Heart left ventricle (tissue), 16 donors: Measurements from ENCODE around the gene MATN1. TPM values are rescaled to one million over a fixed set of nuclear protein-coding genes. Genes with fewer than 3 reads are reported as not detected.
A peak's percentile ranks its signal among the peaks of the same experiment; 100 is the strongest.

ENCODE experiments used
- ATAC-seq, 4 donors: fragments of 200-7000 bp; cut with Tn5 transposase; one replicate each; pipeline ENCODE4 v1.9.1; 2020 to 2022; ENCODE audit warnings: moderate library complexity in 4 of 4, mild to moderate bottlenecking in 3 of 4, moderate number of reproducible peaks in 1 of 4
- DNase-seq, 5 donors: peaks; one replicate each; pipeline ENCODE4 v3.0.0-alpha.2; 2020
- H3K27ac ChIP-seq, 12 donors: fragments of 200-600 bp; sonication (generic) in 4 of 12; one replicate each; pipeline versions ENCODE4 v1.5.0 to v1.8.0; 2016 to 2022; ENCODE audit warnings: mild to moderate bottlenecking in 2 of 12
- H3K27me3 ChIP-seq, 9 donors: fragments of 200-600 bp; sonication (generic) in 2 of 9; one replicate each; pipeline versions ENCODE4 v1.5.1 to v1.8.0; 2016 to 2022; ENCODE audit warnings: mild to moderate bottlenecking in 3 of 9
- H3K36me3 ChIP-seq, 9 donors: fragments of 200-600 bp; sonication (generic) in 2 of 9; one replicate each; pipeline versions ENCODE4 v1.5.0 to v1.8.0; 2018 to 2022; ENCODE audit warnings: mild to moderate bottlenecking in 2 of 9
- H3K4me1 ChIP-seq, 12 donors: fragments of 200-600 bp; sonication (generic) in 4 of 12; one replicate each; pipeline versions ENCODE4 v1.5.0 to v1.8.0; 2016 to 2022; ENCODE audit warnings: mild to moderate bottlenecking in 3 of 12
- H3K4me3 ChIP-seq, 12 donors: fragments of 200-600 bp; sonication (generic) in 4 of 12; one replicate each; pipeline versions ENCODE4 v1.5.0 to v1.8.0; 2017 to 2022; ENCODE audit warnings: mild to moderate bottlenecking in 9 of 12, moderate library complexity in 4 of 12
- H3K9me3 ChIP-seq, 12 donors: fragments of 200-600 bp; sonication (generic) in 4 of 12; one replicate each; pipeline versions ENCODE4 v1.5.0 to v1.8.0; 2016 to 2022; ENCODE audit warnings: mild to moderate bottlenecking in 1 of 12
- POLR2A ChIP-seq, 2 donors: fragments of 450-650 bp; IDR thresholded peaks; one replicate each; pipeline ENCODE4 v1.6.1; 2017; ENCODE audit warnings: antibody characterized with exemption in 2 of 2, mild to moderate bottlenecking in 2 of 2, moderate library complexity in 2 of 2
- WGBS, 4 donors: extraction: QIAGEN DNeasy Blood & Tissue Kit in 2 of 4; methylation state at CpG; one replicate each; pipeline versions ENCODE4 v1.1.5 to v1.1.7; 2013 to 2018; 5-methylcytosine and 5-hydroxymethylcytosine counted together
- intact Hi-C, 10 donors: fragments of 100-400 bp; cut with DNase I; formaldehyde crosslinking; loops; one replicate each; pipeline versions ENCODE4 v1.11.1 to v1.14.2; 2022
- polyA plus RNA-seq, 2 donors: library from polyadenylated mRNA; stranded (reverse); fragments of 200-250 nt; gene quantifications; one replicate each; pipeline ENCODE4 v1.2.3, GENCODE V29; 2013
- total RNA-seq, 9 donors: library from RNA; depleted of rRNA in 2 of 9; stranded (reverse); fragments of >200 nt in 2 of 9; fragmentation: NEBNext Ultra II Directional in 3 of 9; extraction: Animal tissue kit (Norgen Biotek cat#: 25700) in 3 of 9; gene quantifications; one replicate each; pipeline versions ENCODE4 v1.1.0 to v1.2.4, GENCODE V29; 2016 to 2023
- TF ChIP-seq, protein P1 (sequence below), 12 donors: fragments of 200-600 bp; sonication (generic) in 4 of 12; IDR thresholded peaks; one replicate each; pipeline versions ENCODE4 v1.5.0 to v1.8.0; 2018 to 2022; ENCODE audit warnings: antibody characterized with exemption in 12 of 12, mild to moderate bottlenecking in 5 of 12
- donor health status: ischemic (EF 13 %, LVEDD 7.1; RV severe dilation, severe dysfunction).
- donor health status: healthy with polysubstance abuse.
- donor health status: DM: no; HTN: yes; CAD: no.
- donor health status: DM: no; HTN: no; CAD: no.
- donor health status: ischemic (EF 25% LVEDD 6.9; RV normal size, moderate dysfunction).
- donor health status: ischemic (EF 25% LVEDD 5.7; RV mildly dilated, moderate dysfunction).
- donor health status: healthy.
- donor health status: DM: yes; HTN: yes; CAD: no.
- donor health status: ischemic (EF 35%, LVEDD 5.7; RV mildly dilated, moderate dysfunction).
- donor health status: nonischemic (EF 11% LVEDD 7.7; RV severe dilation, severe dysfunction).
- donor health status: DM: yes; HTN: yes; CAD: no.
- donor health status: PGD.
- donor health status: ischemic (EF 29% LVEDD 5.4; RV normal size, mild dysfunction).
- donor health status: nonischemic (EF 23%, LVEDD 6.1; RV moderate dilation, normal function).

MATN1 gene
- total and polyA plus RNA-seq, 11 donors = 0.67 TPM; not detected in 10

DNA sequence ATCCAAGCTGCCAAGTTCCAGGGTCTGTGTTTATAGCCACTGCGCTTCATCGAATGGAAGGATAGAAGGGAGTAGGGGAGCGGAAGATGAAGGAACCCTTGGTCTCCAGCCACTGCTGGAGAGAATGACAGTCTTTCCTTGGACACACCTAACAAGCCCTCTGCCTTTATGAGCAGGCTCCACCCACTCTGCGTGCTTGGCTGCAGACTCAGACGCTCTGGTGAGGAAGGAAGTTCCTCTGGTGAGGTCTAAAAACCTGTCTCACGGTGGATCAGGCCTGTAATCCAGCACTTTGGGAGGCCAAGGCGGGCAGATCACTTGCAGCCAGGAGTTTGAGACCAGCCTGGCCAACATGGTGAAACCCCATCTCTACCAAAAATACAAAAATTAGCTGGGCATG, 55.4 kb downstream of the MATN1 start:
- intact Hi-C loops = no loop called here
- H3K27ac ChIP-seq = no peak overlapping the region
- TF ChIP-seq, protein P1, sequence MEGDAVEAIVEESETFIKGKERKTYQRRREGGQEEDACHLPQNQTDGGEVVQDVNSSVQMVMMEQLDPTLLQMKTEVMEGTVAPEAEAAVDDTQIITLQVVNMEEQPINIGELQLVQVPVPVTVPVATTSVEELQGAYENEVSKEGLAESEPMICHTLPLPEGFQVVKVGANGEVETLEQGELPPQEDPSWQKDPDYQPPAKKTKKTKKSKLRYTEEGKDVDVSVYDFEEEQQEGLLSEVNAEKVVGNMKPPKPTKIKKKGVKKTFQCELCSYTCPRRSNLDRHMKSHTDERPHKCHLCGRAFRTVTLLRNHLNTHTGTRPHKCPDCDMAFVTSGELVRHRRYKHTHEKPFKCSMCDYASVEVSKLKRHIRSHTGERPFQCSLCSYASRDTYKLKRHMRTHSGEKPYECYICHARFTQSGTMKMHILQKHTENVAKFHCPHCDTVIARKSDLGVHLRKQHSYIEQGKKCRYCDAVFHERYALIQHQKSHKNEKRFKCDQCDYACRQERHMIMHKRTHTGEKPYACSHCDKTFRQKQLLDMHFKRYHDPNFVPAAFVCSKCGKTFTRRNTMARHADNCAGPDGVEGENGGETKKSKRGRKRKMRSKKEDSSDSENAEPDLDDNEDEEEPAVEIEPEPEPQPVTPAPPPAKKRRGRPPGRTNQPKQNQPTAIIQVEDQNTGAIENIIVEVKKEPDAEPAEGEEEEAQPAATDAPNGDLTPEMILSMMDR (IDR thresholded peaks at IDR 0.05) = no peak
- no peak for TF ChIP-seq POLR2A (IDR thresholded peaks at IDR 0.05)
- H3K4me1 ChIP-seq = no peaks in the 10 kb centered on the region
- peaks cover 0 to 5% (median 0%) of the 10 kb centered on the region in 9 donors for H3K27me3 ChIP-seq
- WGBS, 4 donors = 60 to 67% (median 62%) methylated on average over 7 of the region's 7 CpGs
- no peak overlapping the region for H3K4me3 ChIP-seq
- no peaks in the 10 kb centered on the region for H3K36me3 ChIP-seq
- ATAC-seq (no peak), DNase-seq (peak in 1 of 5 donors; percentile 7)
- peaks cover 0 to 3% (median 0%) of the 10 kb centered on the region in 12 donors for H3K9me3 ChIP-seq

DNA sequence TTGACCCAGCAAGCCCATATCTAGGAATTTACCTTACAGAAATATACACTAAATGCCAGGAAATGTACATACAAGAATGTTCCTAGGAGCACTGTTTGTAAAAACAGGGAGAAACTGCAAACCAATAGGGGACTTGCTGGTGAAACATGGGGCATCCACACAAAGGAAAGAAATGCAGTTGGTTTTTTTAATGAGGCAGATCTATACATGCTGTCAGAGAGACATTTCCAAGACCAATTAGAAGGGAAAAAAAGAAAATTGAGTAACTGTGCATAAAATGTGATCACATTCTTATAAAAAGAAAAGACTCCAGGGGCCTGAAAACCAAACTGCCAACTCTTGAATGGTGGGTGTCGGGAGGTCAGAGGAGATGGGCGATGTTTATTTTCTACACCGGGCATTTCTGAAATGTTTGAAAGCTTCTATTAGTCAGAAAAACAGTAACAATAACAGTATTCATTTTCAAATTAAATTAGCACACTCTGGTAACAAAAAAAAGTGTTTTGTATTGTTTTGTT, 56.6 kb downstream of the MATN1 start:
- Histone ChIP-seq H3K27me3 (peaks cover 0 to 5% (median 0%) of the 10 kb centered on the region in 9 donors), H3K4me1 (no peaks in the 10 kb centered on the region), H3K9me3 (no peaks in the 10 kb centered on the region), H3K36me3 (no peaks in the 10 kb centered on the region), H3K27ac (no peak overlapping the region), H3K4me3 (no peak overlapping the region)
- ATAC-seq = no peak
- TF ChIP-seq POLR2A (IDR thresholded peaks at IDR 0.05) = no peak
- TF ChIP-seq, protein P1 (IDR thresholded peaks at IDR 0.05) = no peak
- 77 to 88% (median 82%) methylated on average over 3 of the region's 3 CpGs for WGBS, 4 donors
- peak in 1 of 5 donors; percentile 3 for DNase-seq
- intact Hi-C loops = no loop called here

DNA sequence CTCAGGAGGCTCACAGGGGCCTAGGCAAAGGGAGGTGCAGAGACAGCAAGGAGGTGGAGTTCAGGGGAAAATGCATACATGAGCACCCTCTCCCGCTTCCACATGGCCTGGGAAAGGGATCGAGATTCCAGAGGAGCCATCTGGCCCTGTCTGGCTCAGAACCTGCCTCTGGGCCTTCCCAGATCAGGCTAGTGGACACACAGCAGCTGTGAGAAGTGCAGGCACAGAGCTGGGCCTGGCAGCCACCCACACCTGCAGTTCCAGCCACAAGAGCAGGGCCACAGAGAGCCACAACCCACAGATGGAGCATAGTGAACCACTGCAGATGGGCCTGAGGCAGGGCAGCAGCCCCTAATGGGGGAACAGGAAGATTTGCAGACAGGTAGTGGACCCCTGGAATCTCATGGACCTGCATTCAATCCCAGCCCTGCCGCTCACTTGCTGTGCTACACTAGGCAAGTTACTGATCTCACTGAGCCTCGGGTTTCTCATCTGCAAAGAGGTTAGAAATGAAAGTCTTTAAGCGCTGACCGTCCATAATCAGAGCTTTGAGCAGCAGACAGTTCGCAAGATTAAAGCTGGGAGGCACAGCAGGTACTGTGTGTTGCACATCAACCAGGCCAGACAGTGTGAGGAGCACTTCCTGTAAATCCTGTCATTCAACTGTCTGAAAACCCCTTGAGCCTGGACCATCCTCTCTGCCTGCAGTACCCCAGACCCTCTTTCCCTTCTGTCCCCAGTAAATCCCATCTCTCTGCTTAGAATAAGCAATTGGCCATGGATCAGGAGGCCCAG, 58.0 kb downstream of the MATN1 start:
- no peak for TF ChIP-seq POLR2A (IDR thresholded peaks at IDR 0.05)
- TF ChIP-seq, protein P1 (IDR thresholded peaks at IDR 0.05) = no peak
- Histone ChIP-seq H3K27me3 (peaks cover 0 to 5% (median 0%) of the 10 kb centered on the region in 9 donors), H3K9me3 (no peaks in the 10 kb centered on the region), H3K27ac (no peak overlapping the region), H3K4me3 (no peak overlapping the region), H3K36me3 (no peaks in the 10 kb centered on the region), H3K4me1 (no peaks in the 10 kb centered on the region)
- DNase-seq = peak in 1 of 5 donors; percentile 41
- intact Hi-C loops = no loop called here
- no peak for ATAC-seq
- 79 to 89% (median 83%) methylated on average over 6 to 7 of the region's 7 CpGs for WGBS, 4 donors

DNA sequence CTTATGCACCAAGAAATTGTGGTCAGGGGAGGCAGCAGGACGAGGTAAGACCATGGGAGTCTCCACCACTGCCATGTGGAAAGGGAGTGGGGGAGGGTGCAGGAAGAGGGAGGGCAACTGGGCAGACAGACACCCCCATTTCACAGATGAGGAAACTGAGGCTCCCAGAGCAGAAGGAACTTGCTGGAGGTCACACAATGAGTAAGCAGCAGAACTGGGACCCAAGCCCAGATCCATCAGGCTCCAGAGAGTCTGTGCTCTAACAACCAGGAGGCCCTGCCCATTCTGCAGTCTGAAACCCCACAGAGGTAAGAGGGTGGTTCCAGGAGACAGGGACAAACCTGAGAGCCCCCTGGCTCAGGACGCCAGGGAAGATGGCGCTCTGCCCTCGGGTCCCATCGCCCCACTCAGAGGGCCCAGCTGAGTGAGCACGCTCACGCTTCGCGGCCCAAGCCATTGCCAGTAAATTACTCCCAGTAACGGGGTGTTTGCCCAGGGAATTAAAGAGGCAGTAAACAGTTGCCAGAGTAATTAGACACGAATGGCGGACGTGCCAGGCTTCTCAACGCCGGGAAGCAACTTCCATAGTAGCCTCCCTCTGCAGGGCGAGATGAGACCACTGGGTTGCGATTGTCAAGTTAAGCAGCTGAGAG, 59.2 kb downstream of the MATN1 start:
- TF ChIP-seq POLR2A (IDR thresholded peaks at IDR 0.05) = no peak
- TF ChIP-seq, protein P1 (IDR thresholded peaks at IDR 0.05) = no peak
- WGBS, 4 donors = 80 to 84% (median 82%) methylated on average over 17 of the region's 17 CpGs
- intact Hi-C loops = no loop called here
- H3K36me3 ChIP-seq = no peaks in the 10 kb centered on the region
- H3K27me3 ChIP-seq = peaks cover 0 to 5% (median 0%) of the 10 kb centered on the region in 9 donors
- H3K4me3 ChIP-seq = no peak overlapping the region
- no peak for ATAC-seq
- no peaks in the 10 kb centered on the region for H3K4me1 ChIP-seq
- H3K9me3 ChIP-seq = no peaks in the 10 kb centered on the region
- no peak overlapping the region for H3K27ac ChIP-seq
- peak in 1 of 5 donors; percentile 22 for DNase-seq
